GM12874 (cell line): ENCODE results near the gene GALNT11.

ENCODE experiments used
- TF ChIP-seq, protein P1 (sequence below): IDR thresholded peaks from 2 replicates; pipeline ENCODE4 v1.5.1; 2011; ENCODE audit warnings: low read depth, mild to moderate bottlenecking, control low read depth, low read length, moderate library complexity; ENCODE audit not compliant: insufficient read depth

GALNT11 gene

DNA sequence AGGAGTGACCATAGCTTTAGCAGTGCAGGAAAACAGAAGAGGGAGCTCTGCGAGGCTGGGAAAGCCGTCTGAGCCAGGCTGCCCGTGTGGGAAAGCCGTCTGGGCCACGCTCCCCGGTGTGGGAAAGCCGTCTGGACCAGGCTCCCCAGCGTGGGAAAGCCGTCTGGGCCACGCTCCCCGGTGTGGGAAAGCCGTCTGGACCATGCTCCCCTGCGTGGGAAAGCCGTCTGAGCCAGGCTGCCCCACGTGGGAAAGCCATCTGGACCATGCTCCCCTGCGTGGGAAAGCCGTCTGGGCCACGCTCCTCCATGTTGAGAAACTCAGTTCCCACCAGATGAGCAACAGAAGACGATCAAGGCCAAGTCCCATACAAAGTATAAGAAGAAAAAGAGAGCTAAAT, 101.8 kb downstream of the GALNT11 start:
- TF ChIP-seq, protein P1, sequence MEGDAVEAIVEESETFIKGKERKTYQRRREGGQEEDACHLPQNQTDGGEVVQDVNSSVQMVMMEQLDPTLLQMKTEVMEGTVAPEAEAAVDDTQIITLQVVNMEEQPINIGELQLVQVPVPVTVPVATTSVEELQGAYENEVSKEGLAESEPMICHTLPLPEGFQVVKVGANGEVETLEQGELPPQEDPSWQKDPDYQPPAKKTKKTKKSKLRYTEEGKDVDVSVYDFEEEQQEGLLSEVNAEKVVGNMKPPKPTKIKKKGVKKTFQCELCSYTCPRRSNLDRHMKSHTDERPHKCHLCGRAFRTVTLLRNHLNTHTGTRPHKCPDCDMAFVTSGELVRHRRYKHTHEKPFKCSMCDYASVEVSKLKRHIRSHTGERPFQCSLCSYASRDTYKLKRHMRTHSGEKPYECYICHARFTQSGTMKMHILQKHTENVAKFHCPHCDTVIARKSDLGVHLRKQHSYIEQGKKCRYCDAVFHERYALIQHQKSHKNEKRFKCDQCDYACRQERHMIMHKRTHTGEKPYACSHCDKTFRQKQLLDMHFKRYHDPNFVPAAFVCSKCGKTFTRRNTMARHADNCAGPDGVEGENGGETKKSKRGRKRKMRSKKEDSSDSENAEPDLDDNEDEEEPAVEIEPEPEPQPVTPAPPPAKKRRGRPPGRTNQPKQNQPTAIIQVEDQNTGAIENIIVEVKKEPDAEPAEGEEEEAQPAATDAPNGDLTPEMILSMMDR: no peak

DNA sequence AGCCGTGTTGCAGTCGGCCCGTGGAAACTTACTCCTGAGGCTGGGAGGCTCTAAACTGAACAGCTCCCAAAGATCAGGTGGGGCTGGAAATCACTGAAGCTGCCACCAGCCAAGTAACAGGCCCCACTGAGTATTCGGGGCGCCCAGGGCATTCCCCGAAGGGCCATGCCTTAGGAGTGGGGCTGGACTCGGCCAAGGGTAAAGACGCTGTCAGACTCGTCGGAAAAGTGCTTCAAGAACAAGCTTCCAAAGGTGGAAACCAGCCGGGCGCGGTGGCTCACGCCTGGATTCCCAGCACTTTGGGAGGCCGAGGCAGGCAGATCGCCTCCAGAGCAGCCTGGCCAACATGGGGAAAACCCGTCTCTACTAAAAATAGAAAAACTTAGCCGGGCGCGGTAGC, 102.8 kb downstream of the GALNT11 start:
- TF ChIP-seq, protein P1: no peak

DNA sequence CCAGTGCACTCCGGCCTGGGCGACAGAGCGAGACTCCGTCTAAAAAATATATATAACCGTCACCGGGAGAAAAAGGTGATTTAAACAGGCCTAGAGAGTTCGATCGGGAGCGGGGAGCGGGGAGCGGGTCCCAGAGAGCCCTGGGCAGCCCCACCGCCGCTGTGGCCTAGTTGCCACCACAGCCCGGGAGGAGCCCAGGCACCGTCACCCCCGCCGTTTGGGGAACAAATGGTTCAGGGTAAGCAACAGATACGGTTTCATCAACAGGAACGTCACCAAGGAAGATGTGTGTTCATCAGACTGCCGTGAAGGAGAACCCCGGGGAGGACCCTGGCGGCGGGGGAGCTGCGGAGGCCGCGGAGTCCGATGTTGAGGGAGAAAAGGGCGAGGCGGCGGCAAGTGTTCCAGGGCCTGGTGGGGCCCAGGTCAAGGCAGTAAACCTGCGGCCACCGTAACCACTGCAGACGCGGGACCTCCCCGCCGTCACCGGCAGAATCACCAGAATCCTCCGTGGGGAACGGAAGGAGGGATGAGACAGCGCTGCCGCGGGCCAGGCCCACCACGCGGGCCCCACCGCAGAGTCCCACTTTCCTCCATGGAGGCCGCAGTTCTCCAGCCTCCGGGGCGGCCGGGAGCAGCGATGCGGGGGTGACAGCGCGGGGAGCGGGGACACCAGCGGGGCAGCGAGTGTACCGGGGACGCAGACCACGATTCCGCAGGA, 103.4 kb downstream of the GALNT11 start:
- TF ChIP-seq, protein P1: no peak

DNA sequence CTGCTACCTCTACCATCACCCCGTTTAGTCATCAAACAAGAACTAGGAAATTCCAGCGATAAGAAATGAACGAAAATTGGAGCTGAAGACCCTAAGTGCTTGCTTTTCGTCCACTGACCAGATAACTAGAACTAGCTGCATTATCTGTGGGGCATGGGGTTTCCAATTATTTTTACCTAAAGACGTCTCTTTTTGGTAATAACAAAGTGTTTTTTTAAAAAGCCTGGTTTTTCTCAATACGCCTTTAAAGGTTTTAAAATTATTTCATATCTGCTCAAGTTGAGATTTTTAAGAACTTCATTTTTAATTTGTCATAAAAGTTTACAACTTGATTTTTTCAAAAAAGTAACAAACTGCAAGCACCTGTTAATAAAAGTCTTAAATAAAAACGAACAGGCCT, 104.2 kb downstream of the GALNT11 start:
- TF ChIP-seq, protein P1: no peak

DNA sequence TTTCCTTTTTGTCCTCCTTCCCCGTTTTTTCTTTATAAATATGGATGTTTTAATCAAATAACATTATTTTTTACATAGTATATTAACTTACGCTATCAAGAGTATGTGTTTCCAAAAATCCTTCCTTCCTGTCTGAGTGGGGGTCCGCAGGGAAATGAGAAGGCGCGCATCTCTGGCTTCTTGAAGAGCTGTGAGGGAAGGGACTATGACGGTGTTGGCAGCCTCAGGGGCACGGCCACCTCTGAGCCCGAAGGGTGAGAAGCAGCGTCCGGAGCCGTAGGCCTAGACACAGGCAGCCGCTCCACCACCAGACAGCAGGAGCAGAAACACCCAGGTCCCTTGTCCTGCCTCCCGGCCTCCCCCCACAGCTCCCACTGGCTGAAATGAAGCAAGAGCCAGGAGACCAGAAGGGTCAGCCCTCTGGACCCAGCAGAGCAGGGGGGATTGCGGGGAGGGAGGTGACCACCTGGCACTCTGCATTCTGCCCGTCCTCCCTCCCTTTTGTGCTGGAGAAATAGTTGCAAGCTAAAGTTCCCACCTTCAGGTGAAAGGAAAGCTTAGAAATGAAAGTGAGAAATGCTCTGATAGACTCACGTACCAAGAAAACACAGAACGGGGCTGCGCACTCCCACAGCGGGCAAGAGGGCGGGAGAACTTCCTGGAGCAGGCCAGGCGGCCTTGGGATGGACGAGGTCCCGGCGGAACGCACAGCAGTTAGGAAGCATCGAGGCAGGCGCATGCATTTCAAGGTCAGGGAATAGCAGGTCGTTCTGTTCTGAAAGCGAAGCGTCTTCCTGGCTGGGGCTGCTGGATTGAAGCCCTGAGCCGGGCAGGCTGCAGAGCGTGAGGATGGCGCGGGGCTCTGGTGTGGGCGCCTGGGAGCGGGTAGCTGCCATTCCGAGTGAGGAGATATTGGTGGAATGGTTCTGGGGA, 105.5 kb downstream of the GALNT11 start:
- TF ChIP-seq, protein P1: no peak

DNA sequence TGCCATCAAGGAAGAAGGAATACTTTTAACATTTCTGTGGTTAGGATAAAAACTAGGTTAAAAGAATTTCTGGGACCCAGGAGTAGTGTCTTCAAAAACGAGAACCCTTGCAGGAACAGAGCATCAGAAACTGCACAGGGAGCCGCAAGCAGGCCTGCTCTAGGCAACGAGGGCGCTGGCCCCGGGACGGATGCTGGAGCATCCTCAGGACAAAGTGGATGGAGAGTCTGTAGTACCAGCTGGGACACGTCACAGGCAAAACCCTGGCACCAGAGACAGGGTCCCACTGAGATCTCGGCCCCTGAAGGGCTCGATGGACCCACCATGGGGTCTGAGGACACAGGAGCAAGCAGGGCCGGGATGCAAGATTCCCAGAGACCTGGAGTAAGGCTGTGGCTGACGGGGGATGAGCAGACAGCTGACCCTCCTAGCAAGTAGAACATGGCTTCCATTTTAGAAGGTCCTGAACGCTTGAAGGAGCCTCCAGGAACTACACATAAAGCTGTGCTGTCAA, 106.6 kb downstream of the GALNT11 start:
- TF ChIP-seq, protein P1: no peak

DNA sequence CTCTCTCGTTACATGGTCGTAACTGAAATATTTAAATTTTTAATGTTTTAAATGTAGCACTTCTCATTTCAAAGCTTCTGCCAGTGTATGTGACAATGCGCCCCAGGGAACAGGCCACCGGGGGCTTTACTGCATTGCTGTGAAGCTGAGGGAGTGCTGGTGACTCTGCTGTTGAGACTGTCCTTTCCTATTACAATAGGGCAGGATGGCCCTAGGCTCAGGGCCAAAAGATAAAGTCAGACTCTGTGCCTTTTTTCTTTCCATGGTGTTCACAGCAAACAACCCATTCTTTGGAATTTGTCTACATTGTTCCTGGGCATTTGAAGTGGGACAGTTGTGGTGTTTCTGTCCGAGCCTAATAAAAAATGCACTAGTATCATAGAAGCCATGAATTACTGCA, 107.3 kb downstream of the GALNT11 start:
- TF ChIP-seq, protein P1: no peak
